ENCODE data around the gene MED13. TPM values are rescaled to one million over a fixed set of nuclear protein-coding genes. Genes with fewer than 3 reads are reported as not detected.
"Not testable (repeated sequence)": the region's sequence is repeated elsewhere in the genome, so short reads cannot be mapped to it uniquely, and the experiment has no call there.

MED13 gene
- total RNA-seq, 6 experiments from 2014 or later = 22.9 to 36.3 (median 32.5) TPM

GRCh38 chr17:61903251-61903650 lies 161.8 kb downstream of the MED13 start:
- H3K27ac ChIP-seq = no peak overlapping the region
- H3K4me1 ChIP-seq = no peaks in the 10 kb centered on the region
- ATAC-seq = no peak
- H3K27me3 ChIP-seq = no peaks in the 10 kb centered on the region
- H3K4me3 ChIP-seq = no peak overlapping the region
- TF ChIP-seq POLR2A (IDR thresholded peaks at IDR 0.05) (no peak), CTCF (IDR thresholded peaks at IDR 0.05) (no peak)
- intact Hi-C loops (cut with DNase I) = no loop called here
- no peaks in the 10 kb centered on the region for H3K9me3 ChIP-seq
- WGBS (ENCODE audit: insufficient coverage, low coverage, low lambda C conversion rate, missing lambda C conversion rate) = 100% methylated on average over 3 of the region's 3 CpGs
- no peak for DNase-seq
- H3K36me3 ChIP-seq = peaks cover 0 to 21% (median 7%) of the 10 kb centered on the region in 4 donors

- intact Hi-C loops (cut with DNase I) = no loop called here
- WGBS (ENCODE audit: insufficient coverage, low coverage, low lambda C conversion rate, missing lambda C conversion rate) = 92% methylated on average over 2 of the region's 2 CpGs
- no peaks in the 10 kb centered on the region for H3K9me3 ChIP-seq
- no peak overlapping the region for H3K27ac ChIP-seq
- no peaks in the 10 kb centered on the region for H3K4me1 ChIP-seq
- no peak for TF ChIP-seq CTCF (IDR thresholded peaks at IDR 0.05)
- no peak for TF ChIP-seq POLR2A (IDR thresholded peaks at IDR 0.05)
- ATAC-seq = no peak
- H3K4me3 ChIP-seq = no peak overlapping the region
- no peak for DNase-seq
- H3K36me3 ChIP-seq = peaks cover 3 to 18% (median 8%) of the 10 kb centered on the region in 4 donors
- H3K27me3 ChIP-seq = no peaks in the 10 kb centered on the region
Observed at GRCh38 chr17:61897548-61898180, 167.4 kb downstream of the MED13 start.

GRCh38 chr17:61895391-61895790 lies 169.7 kb downstream of the MED13 start:
- Histone ChIP-seq H3K4me1 (no peaks in the 10 kb centered on the region), H3K27me3 (no peaks in the 10 kb centered on the region), H3K36me3 (peaks cover 3 to 9% (median 8%) of the 10 kb centered on the region in 4 donors), H3K9me3 (no peaks in the 10 kb centered on the region), H3K4me3 (no peak overlapping the region), H3K27ac (no peak overlapping the region)
- DNase-seq = no peak
- TF ChIP-seq POLR2A (IDR thresholded peaks at IDR 0.05) (no peak), CTCF (IDR thresholded peaks at IDR 0.05) (no peak)
- intact Hi-C loops (cut with DNase I) = no loop called here
- 90% methylated on average over 2 of the region's 2 CpGs for WGBS (ENCODE audit: insufficient coverage, low coverage, low lambda C conversion rate, missing lambda C conversion rate)
- ATAC-seq = no peak

- H3K27me3 ChIP-seq; H3K4me3 ChIP-seq; H3K9me3 ChIP-seq; H3K27ac ChIP-seq; H3K4me1 ChIP-seq; ATAC-seq; DNase-seq; intact Hi-C loops (cut with DNase I): not testable (repeated sequence)
- peaks cover 3 to 15% (median 8%) of the 10 kb centered on the region in 4 donors for H3K36me3 ChIP-seq
- WGBS (ENCODE audit: insufficient coverage, low coverage, low lambda C conversion rate, missing lambda C conversion rate) = 87% methylated on average over 3 of the region's 5 CpGs
Observed at GRCh38 chr17:61894310-61894709, 170.8 kb downstream of the MED13 start.

Other genes starting within 250 kb of the MED13 start
- gene BRIP1, start 201.8 kb downstream of the MED13 start, total RNA-seq = 1 to 10 TPM; 1.0 to 1.6 (median 1.1) TPM
- 1 to 10 TPM; 4.2 to 6.5 (median 4.9) TPM for gene INTS2, start 137.3 kb downstream of the MED13 start, total RNA-seq